Measurements from ENCODE around the gene CHD5. TPM values are rescaled to one million over a fixed set of nuclear protein-coding genes. Genes with fewer than 3 reads are reported as not detected.

Gene CHD5
- total RNA-seq, 4 donors from 2014 or later, result 0.30 TPM; not detected in 3

- Histone ChIP-seq H3K27ac (no peak overlapping the region), H3K36me3 (no peaks in the 10 kb centered on the region), H3K4me3 (no peak overlapping the region), H3K4me1 (peaks cover 0 to 12% (median 8%) of the 10 kb centered on the region in 4 donors), H3K9me3 (no peaks in the 10 kb centered on the region), H3K27me3 (peaks cover 5 to 84% of the 10 kb centered on the region in 2 donors)
- no peak for DNase-seq (ENCODE audit: low spot score in 2 of 2)
- WGBS, 2 donors, result 86 to 94% methylated on average over 5 of the region's 5 CpGs
- TF ChIP-seq EP300 (IDR thresholded peaks at IDR 0.05), result no peak
- TF ChIP-seq, protein P1, sequence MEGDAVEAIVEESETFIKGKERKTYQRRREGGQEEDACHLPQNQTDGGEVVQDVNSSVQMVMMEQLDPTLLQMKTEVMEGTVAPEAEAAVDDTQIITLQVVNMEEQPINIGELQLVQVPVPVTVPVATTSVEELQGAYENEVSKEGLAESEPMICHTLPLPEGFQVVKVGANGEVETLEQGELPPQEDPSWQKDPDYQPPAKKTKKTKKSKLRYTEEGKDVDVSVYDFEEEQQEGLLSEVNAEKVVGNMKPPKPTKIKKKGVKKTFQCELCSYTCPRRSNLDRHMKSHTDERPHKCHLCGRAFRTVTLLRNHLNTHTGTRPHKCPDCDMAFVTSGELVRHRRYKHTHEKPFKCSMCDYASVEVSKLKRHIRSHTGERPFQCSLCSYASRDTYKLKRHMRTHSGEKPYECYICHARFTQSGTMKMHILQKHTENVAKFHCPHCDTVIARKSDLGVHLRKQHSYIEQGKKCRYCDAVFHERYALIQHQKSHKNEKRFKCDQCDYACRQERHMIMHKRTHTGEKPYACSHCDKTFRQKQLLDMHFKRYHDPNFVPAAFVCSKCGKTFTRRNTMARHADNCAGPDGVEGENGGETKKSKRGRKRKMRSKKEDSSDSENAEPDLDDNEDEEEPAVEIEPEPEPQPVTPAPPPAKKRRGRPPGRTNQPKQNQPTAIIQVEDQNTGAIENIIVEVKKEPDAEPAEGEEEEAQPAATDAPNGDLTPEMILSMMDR (IDR thresholded peaks at IDR 0.05), result no peak
- no peak for TF ChIP-seq POLR2A (IDR thresholded peaks at IDR 0.05)
Measured at GRCh38 chr1:6174621-6175410, 5.3 kb downstream of the CHD5 start.

- Histone ChIP-seq H3K27ac (no peak overlapping the region), H3K9me3 (no peaks in the 10 kb centered on the region), H3K27me3 (peaks cover 1 to 73% of the 10 kb centered on the region in 2 donors), H3K4me3 (no peak overlapping the region), H3K4me1 (no peaks in the 10 kb centered on the region), H3K36me3 (no peaks in the 10 kb centered on the region)
- DNase-seq (ENCODE audit: low spot score in 2 of 2), result no peak
- TF ChIP-seq, protein P1 (IDR thresholded peaks at IDR 0.05), result no peak
- TF ChIP-seq EP300 (IDR thresholded peaks at IDR 0.05) (no peak), POLR2A (IDR thresholded peaks at IDR 0.05) (no peak)
- WGBS, 2 donors, result 76 to 84% methylated on average over 7 to 9 of the region's 10 CpGs
Measured at GRCh38 chr1:6172549-6172948, 7.6 kb downstream of the CHD5 start.

- H3K9me3 ChIP-seq, result no peaks in the 10 kb centered on the region
- H3K27me3 ChIP-seq, result peaks cover 0 to 64% of the 10 kb centered on the region in 2 donors
- H3K27ac ChIP-seq, result no peak overlapping the region
Measured at GRCh38 chr1:6171548-6172124, 8.5 kb downstream of the CHD5 start.

DNA sequence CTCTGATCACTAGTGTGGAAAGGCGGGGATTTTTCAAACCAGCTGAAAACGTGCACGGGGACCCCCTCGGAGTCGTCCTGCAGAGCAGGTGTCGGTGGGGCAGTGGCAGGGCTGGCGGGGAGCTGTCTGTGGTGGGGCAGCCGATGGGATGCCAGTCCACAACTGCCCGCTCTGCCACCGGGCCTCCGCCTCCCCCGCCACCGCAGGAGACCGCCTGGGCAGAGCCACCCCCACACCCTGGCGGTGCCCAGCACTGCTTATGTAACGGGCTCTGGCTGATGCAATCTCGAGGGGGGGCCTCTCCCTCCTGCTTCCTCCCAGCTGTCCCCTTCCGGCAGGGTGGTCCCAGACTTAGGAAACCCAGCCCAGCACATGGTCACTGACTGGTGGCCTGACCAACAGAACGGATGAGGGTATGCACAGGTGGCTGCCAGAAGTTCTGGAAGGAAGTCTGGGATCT lies 9.3 kb downstream of the CHD5 start:
- TF ChIP-seq POLR2A (IDR thresholded peaks at IDR 0.05) (no peak), EP300 (IDR thresholded peaks at IDR 0.05) (no peak)
- TF ChIP-seq, protein P1 (IDR thresholded peaks at IDR 0.05), result no peak
- no peak overlapping the region for H3K4me3 ChIP-seq
- no peaks in the 10 kb centered on the region for H3K9me3 ChIP-seq
- no peaks in the 10 kb centered on the region for H3K36me3 ChIP-seq
- 47 to 63% methylated on average over 15 to 19 of the region's 19 CpGs for WGBS, 2 donors
- H3K27ac ChIP-seq, result no peak overlapping the region
- H3K27me3 ChIP-seq, result peaks cover 0 to 56% of the 10 kb centered on the region in 2 donors
- H3K4me1 ChIP-seq, result no peaks in the 10 kb centered on the region
- no peak for DNase-seq (ENCODE audit: low spot score in 2 of 2)

More at GRCh38 chr1:6171548-6172124, 8.5 kb downstream of the CHD5 start:
- H3K36me3 ChIP-seq, result no peaks in the 10 kb centered on the region
- H3K4me1 ChIP-seq, result no peaks in the 10 kb centered on the region
- TF ChIP-seq POLR2A (IDR thresholded peaks at IDR 0.05), result no peak
- TF ChIP-seq EP300 (IDR thresholded peaks at IDR 0.05), result no peak
- TF ChIP-seq, protein P1 (IDR thresholded peaks at IDR 0.05), result no peak
- WGBS, 2 donors, result 43 to 65% methylated on average over 5 to 9 of the region's 10 CpGs
- DNase-seq (ENCODE audit: low spot score in 2 of 2), result no peak
- H3K4me3 ChIP-seq, result no peak overlapping the region

Measured in tibial nerve (tissue), 4 donors.